ENCODE measurements around the gene TRMO.

- TF ChIP-seq SIN3A (IDR thresholded peaks at IDR 0.05; ENCODE audit: borderline replicate concordance, insufficient read depth, low read length) (no peak), POLR2AphosphoS5 (IDR thresholded peaks at IDR 0.05; ENCODE audit: low read depth, low read length) (no peak), REST (IDR thresholded peaks at IDR 0.05; ENCODE audit: insufficient read depth in 1 of 2, low read depth in 2 of 2, low read length in 2 of 2) (no peak), TAF1 (IDR thresholded peaks at IDR 0.05; ENCODE audit: borderline replicate concordance, insufficient read depth, low read length) (no peak)
These were observed 14.7 kb upstream of the TRMO start for GRCh38 chr9:97936998-97937397.
